ENCODE measurements around the gene CENPS. TPM values are rescaled to one million over a fixed set of nuclear protein-coding genes. Genes with fewer than 3 reads are reported as not detected.

CENPS gene
- total and polyA plus RNA-seq, 2 donors (not counting 1 experiment from before 2014, with no cell fraction given): 3.1 to 10.9 TPM

Other genes starting within 250 kb of the CENPS start
- 16.4 and 17.1 TPM in 2 replicates for gene KIF1B, start 219.9 kb upstream of the CENPS start, total RNA-seq
- gene KIF1B, start 219.9 kb upstream of the CENPS start, polyA plus RNA-seq: 3.1 and 3.5 TPM in 2 replicates
- gene PGD, start 31.4 kb upstream of the CENPS start, total RNA-seq: 56.7 and 58.3 TPM in 2 replicates
- gene PGD, start 31.4 kb upstream of the CENPS start, polyA plus RNA-seq: 13.7 and 14.0 TPM in 2 replicates
- 0.52 and 0.90 TPM in 2 replicates for gene CORT, start 19.6 kb downstream of the CENPS start, total RNA-seq
- gene CORT, start 19.6 kb downstream of the CENPS start, polyA plus RNA-seq: 0.20 TPM in 1 of 2 replicates, not detected in the other
- gene DFFA, start 42.1 kb downstream of the CENPS start, total RNA-seq: 28.2 and 30.7 TPM in 2 replicates
- gene DFFA, start 42.1 kb downstream of the CENPS start, polyA plus RNA-seq: 11.0 and 12.0 TPM in 2 replicates
- gene PEX14, start 44.5 kb downstream of the CENPS start, total RNA-seq: 19.3 and 21.3 TPM in 2 replicates
- 14.1 and 14.2 TPM in 2 replicates for gene PEX14, start 44.5 kb downstream of the CENPS start, polyA plus RNA-seq

Data from B cell (primary cell).